Measurements from ENCODE around the gene LUM.

GRCh38 chr12:91103624-91104023 lies 7.7 kb downstream of the LUM start:
- TF ChIP-seq, protein P1, sequence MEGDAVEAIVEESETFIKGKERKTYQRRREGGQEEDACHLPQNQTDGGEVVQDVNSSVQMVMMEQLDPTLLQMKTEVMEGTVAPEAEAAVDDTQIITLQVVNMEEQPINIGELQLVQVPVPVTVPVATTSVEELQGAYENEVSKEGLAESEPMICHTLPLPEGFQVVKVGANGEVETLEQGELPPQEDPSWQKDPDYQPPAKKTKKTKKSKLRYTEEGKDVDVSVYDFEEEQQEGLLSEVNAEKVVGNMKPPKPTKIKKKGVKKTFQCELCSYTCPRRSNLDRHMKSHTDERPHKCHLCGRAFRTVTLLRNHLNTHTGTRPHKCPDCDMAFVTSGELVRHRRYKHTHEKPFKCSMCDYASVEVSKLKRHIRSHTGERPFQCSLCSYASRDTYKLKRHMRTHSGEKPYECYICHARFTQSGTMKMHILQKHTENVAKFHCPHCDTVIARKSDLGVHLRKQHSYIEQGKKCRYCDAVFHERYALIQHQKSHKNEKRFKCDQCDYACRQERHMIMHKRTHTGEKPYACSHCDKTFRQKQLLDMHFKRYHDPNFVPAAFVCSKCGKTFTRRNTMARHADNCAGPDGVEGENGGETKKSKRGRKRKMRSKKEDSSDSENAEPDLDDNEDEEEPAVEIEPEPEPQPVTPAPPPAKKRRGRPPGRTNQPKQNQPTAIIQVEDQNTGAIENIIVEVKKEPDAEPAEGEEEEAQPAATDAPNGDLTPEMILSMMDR (IDR thresholded peaks at IDR 0.05; ENCODE audit: low read depth, low read length, poor library complexity, severe bottlenecking) = no peak
- no peak for TF ChIP-seq EZH2phosphoT487 (IDR thresholded peaks at IDR 0.05; ENCODE audit: borderline replicate concordance, low read length)

Data from DOHH2 (cell line).